H9 (cell line): ENCODE results near the gene S100A6. TPM values are rescaled to one million over a fixed set of nuclear protein-coding genes. Genes with fewer than 3 reads are reported as not detected.

Source experiments
- DNase-seq: peaks from one replicate; pipeline ENCODE4 v3.0.0-alpha.2; 2017
- H2AFZ ChIP-seq: one replicate; pipeline ENCODE4 v1.6.1; 2013; ENCODE audit warnings: mild to moderate bottlenecking, low read length, control low read depth, moderate library complexity
- H2AK5ac ChIP-seq: 2 replicates; pipeline ENCODE4 v1.6.1; 2013; ENCODE audit warnings: low read length, control low read depth, mixed read lengths; ENCODE audit not compliant: insufficient read length
- H2BK120ac ChIP-seq: one replicate; pipeline ENCODE4 v1.6.1; 2013; ENCODE audit warnings: low read depth, mild to moderate bottlenecking, low read length, control low read depth, inconsistent platforms; ENCODE audit not compliant: poor library complexity, severe bottlenecking
- H2BK12ac ChIP-seq: 2 replicates; pipeline ENCODE4 v1.6.1; 2013; ENCODE audit warnings: low read length, control low read depth, mixed read lengths, low read depth; ENCODE audit not compliant: insufficient read length
- H2BK15ac ChIP-seq: 2 replicates; pipeline ENCODE4 v1.6.1; 2013; ENCODE audit warnings: low read depth, low read length, control low read depth
- H2BK20ac ChIP-seq: one replicate; pipeline ENCODE4 v1.6.1; 2013; ENCODE audit warnings: low read depth, mild to moderate bottlenecking, low read length, control low read depth, inconsistent platforms; ENCODE audit not compliant: poor library complexity, severe bottlenecking
- H2BK5ac ChIP-seq: 2 replicates; pipeline ENCODE4 v1.6.1; 2013; ENCODE audit warnings: low read length, control low read depth, mixed read lengths; ENCODE audit not compliant: insufficient read length
- H3K14ac ChIP-seq: 2 replicates; pipeline ENCODE4 v1.6.1; 2013; ENCODE audit warnings: low read length, control low read depth; ENCODE audit not compliant: insufficient read depth
- H3K18ac ChIP-seq: 2 replicates; pipeline ENCODE4 v1.6.1; 2013; ENCODE audit warnings: low read depth, mild to moderate bottlenecking, mixed read lengths, low read length, control low read depth; ENCODE audit not compliant: insufficient read length
- H3K23ac ChIP-seq: 2 replicates; pipeline ENCODE4 v1.6.1; 2013; ENCODE audit warnings: low read length, control low read depth, mixed read lengths, low read depth; ENCODE audit not compliant: insufficient read length
- H3K23me2 ChIP-seq: 2 replicates; pipeline ENCODE4 v1.6.1; 2013; ENCODE audit warnings: low read depth, mild to moderate bottlenecking, mixed read lengths, low read length, control low read depth; ENCODE audit not compliant: insufficient read length, poor library complexity, severe bottlenecking
- H3K27ac ChIP-seq: 2 replicates; pipeline ENCODE4 v1.5.1; 2013; ENCODE audit warnings: low read length, control low read depth, mixed read lengths, low read depth; ENCODE audit not compliant: insufficient read length
- H3K27me3 ChIP-seq: 2 replicates; pipeline ENCODE4 v1.6.1; 2013; ENCODE audit warnings: low read length, control low read depth, inconsistent platforms; ENCODE audit not compliant: insufficient read depth
- H3K4ac ChIP-seq: 2 replicates; pipeline ENCODE4 v1.6.1; 2013; ENCODE audit warnings: low read depth, mild to moderate bottlenecking, control low read depth, inconsistent platforms, low read length, moderate library complexity
- H3K4me1 ChIP-seq: 2 replicates; pipeline ENCODE4 v1.6.1; 2013; ENCODE audit warnings: low read length, control low read depth, inconsistent platforms; ENCODE audit not compliant: insufficient read depth
- H3K4me2 ChIP-seq: 2 replicates; pipeline ENCODE4 v1.6.1; 2013; ENCODE audit warnings: low read length, control low read depth, mixed read lengths; ENCODE audit not compliant: insufficient read length, insufficient read depth
- H3K56ac ChIP-seq: 2 replicates; pipeline ENCODE4 v1.6.1; 2013; ENCODE audit warnings: low read depth, mild to moderate bottlenecking, mixed read lengths, low read length, control low read depth; ENCODE audit not compliant: insufficient read length
- H3K79me1 ChIP-seq: 2 replicates; pipeline ENCODE4 v1.6.1; 2013; ENCODE audit warnings: low read depth, mild to moderate bottlenecking, moderate library complexity, low read length, control low read depth, inconsistent platforms; ENCODE audit not compliant: insufficient read depth, poor library complexity, severe bottlenecking
- H3K79me2 ChIP-seq: 2 replicates; pipeline ENCODE4 v1.6.1; 2013; ENCODE audit warnings: low read length, control low read depth, inconsistent platforms; ENCODE audit not compliant: insufficient read depth
- H3K9ac ChIP-seq: 2 replicates; pipeline ENCODE4 v1.6.1; 2013; ENCODE audit warnings: low read length, control low read depth, mixed read lengths; ENCODE audit not compliant: insufficient read length; ENCODE audit errors: extremely low read depth
- H3K9me3 ChIP-seq: one replicate; pipeline ENCODE4 v1.6.1; 2013; ENCODE audit warnings: low read depth, low read length, inconsistent platforms; ENCODE audit not compliant: control insufficient read depth
- H3T11ph ChIP-seq: one replicate; pipeline ENCODE4 v1.6.1; 2013; ENCODE audit warnings: mild to moderate bottlenecking, low read length, control low read depth, inconsistent platforms
- H4K20me1 ChIP-seq: one replicate; pipeline ENCODE4 v1.6.1; 2013; ENCODE audit not compliant: control insufficient read depth, insufficient read length, insufficient read depth
- H4K5ac ChIP-seq: 2 replicates; pipeline ENCODE4 v1.6.1; 2013; ENCODE audit warnings: low read depth, mild to moderate bottlenecking, mixed read lengths, low read length, control low read depth; ENCODE audit not compliant: insufficient read length
- H4K8ac ChIP-seq: replicated peaks from 2 replicates; pipeline ENCODE4 v1.6.1; 2013; ENCODE audit warnings: low read length, control low read depth, mixed read lengths, low read depth; ENCODE audit not compliant: insufficient read length
- H4K91ac ChIP-seq: 2 replicates; pipeline ENCODE4 v1.6.1; 2013; ENCODE audit warnings: low read depth, mild to moderate bottlenecking, moderate library complexity, mixed read lengths, low read length, control low read depth; ENCODE audit not compliant: insufficient read length
- H3K27ac Mint-ChIP-seq, 3 experiments: 2 replicates in 2 of 3; 3 replicates in 1 of 3; pipeline ENCODE4 v1.8.0; 2020 to 2021; ENCODE audit warnings: mixed read lengths in 3 of 3, mild to moderate bottlenecking in 1 of 3, moderate library complexity in 1 of 3
- H3K27me3 Mint-ChIP-seq: 2 replicates; pipeline ENCODE4 v1.8.0; 2021; ENCODE audit warnings: low read depth, mild to moderate bottlenecking, moderate library complexity, mixed read lengths
- H3K36me3 Mint-ChIP-seq, 3 experiments: 2 replicates in 2 of 3; 3 replicates in 1 of 3; pipeline ENCODE4 v1.8.0; 2020 to 2021; ENCODE audit warnings: low read depth in 3 of 3, mixed read lengths in 3 of 3; ENCODE audit not compliant: insufficient read depth in 1 of 3
- H3K4me1 Mint-ChIP-seq, 2 experiments: 2 replicates each; pipeline ENCODE4 v1.8.0; 2020; ENCODE audit warnings: mixed read lengths in 2 of 2
- H3K4me3 Mint-ChIP-seq, 2 experiments: 2 replicates in 1 of 2; 3 replicates in 1 of 2; pipeline ENCODE4 v1.8.0; 2020 to 2021; ENCODE audit warnings: mild to moderate bottlenecking in 2 of 2, mixed read lengths in 2 of 2, moderate library complexity in 1 of 2
- H3K9me3 Mint-ChIP-seq, 2 experiments: 2 replicates in 1 of 2; 3 replicates in 1 of 2; pipeline ENCODE4 v1.8.0; 2020; ENCODE audit warnings: mild to moderate bottlenecking in 2 of 2, mixed read lengths in 2 of 2, moderate library complexity in 1 of 2
- WGBS: extraction: QIAGEN DNeasy Blood & Tissue Kit; methylation state at CpG from one replicate; pipeline ENCODE4 v1.1.7; 2013; ENCODE audit warnings: missing lambda C conversion rate, low lambda C conversion rate, mixed read lengths; ENCODE audit not compliant: insufficient read length; ENCODE audit errors: extremely low coverage; 5-methylcytosine and 5-hydroxymethylcytosine counted together
- total RNA-seq: library from RNA; stranded (reverse); gene quantifications from 2 replicates; pipeline ENCODE4 v1.2.1, GENCODE V29; 2021
- TF ChIP-seq, protein P1 (sequence below): fragments of 200-600 bp; sonication (generic); conservative IDR thresholded peaks from 3 replicates; pipeline ENCODE4 v1.8.0; 2021; ENCODE audit warnings: antibody characterized with exemption, mild to moderate bottlenecking

Gene S100A6
- total RNA-seq, 1 experiment from 2014 or later, result not detected

DNA sequence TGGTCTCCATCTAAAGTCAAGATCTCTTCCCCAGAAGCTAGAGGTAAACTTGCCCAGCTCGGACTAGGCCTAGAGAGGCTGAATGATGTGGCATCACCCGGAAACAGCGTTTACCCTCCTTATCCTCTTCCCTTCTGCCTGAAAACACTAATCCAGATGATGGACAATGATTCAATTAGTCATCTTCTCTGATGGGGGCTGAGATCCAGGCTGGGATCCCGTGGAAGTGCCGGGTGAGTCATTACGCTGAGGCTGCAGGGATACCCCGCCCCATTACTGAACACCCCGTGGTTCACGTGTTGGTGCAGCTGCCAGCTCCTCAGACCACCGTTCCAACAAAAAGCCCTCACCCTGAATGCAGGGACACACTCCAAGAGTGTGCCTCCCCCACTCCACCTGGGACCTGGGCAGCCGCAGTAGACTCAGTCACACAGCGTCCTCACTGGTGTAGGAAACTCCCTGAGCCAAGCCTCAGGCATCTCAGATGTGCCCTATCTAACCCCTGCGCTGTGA is 2.0 kb downstream of the S100A6 start:
- H4K91ac ChIP-seq, result no peak overlapping the region
- no peak overlapping the region for H3T11ph ChIP-seq
- H3K4ac ChIP-seq, result no peak overlapping the region
- H3K9ac ChIP-seq, result no peak overlapping the region
- no peaks in the 10 kb centered on the region; the same call in 1 of the 2 replicates for H3K27me3 Mint-ChIP-seq
- H3K4me1 ChIP-seq, result peaks cover 7% of the 10 kb centered on the region; the same call in 1 of the 2 replicates
- no peaks in the 10 kb centered on the region for H3K23me2 ChIP-seq
- H3K4me2 ChIP-seq, result peak overlapping the region; percentile 14
- H3K4me1 Mint-ChIP-seq, result peaks cover 34 to 42% of the 10 kb centered on the region in 2 experiments
- no peaks in the 10 kb centered on the region for H3K79me2 ChIP-seq
- no CpG with 5 or more reads among the region's 13 CpGs for whole genome bisulfite sequencing
- H2BK20ac ChIP-seq, result no peak overlapping the region
- no peak overlapping the region for H3K18ac ChIP-seq
- H4K5ac ChIP-seq, result no peak overlapping the region
- no peak overlapping the region for H2BK12ac ChIP-seq
- H3K23ac ChIP-seq, result no peak overlapping the region
- no peaks in the 10 kb centered on the region; the same call in 1 of the 2 replicates for H3K27me3 ChIP-seq
- H3K56ac ChIP-seq, result no peak overlapping the region
- H3K27ac ChIP-seq, result no peak overlapping the region
- H3K14ac ChIP-seq, result no peak overlapping the region
- H2AK5ac ChIP-seq, result no peak overlapping the region
- H4K8ac ChIP-seq, result no peak overlapping the region
- no peak overlapping the region for H2AFZ ChIP-seq
- no peaks in the 10 kb centered on the region for H3K9me3 ChIP-seq
- peak overlapping the region in 1 of 2 experiments; percentile 72; a peak in 2 of 5 replicates for H3K4me3 Mint-ChIP-seq
- no peaks in the 10 kb centered on the region for H3K9me3 Mint-ChIP-seq
- H2BK5ac ChIP-seq, result no peak overlapping the region
- no peak for DNase-seq
- H2BK120ac ChIP-seq, result no peak overlapping the region
- no peak overlapping the region for H2BK15ac ChIP-seq
- H3K27ac Mint-ChIP-seq, result no peak overlapping the region; a peak in 1 of 7 replicates
- H3K36me3 Mint-ChIP-seq, result no peaks in the 10 kb centered on the region
- no peaks in the 10 kb centered on the region for H3K79me1 ChIP-seq
- H4K20me1 ChIP-seq, result no peaks in the 10 kb centered on the region
- TF ChIP-seq, protein P1, sequence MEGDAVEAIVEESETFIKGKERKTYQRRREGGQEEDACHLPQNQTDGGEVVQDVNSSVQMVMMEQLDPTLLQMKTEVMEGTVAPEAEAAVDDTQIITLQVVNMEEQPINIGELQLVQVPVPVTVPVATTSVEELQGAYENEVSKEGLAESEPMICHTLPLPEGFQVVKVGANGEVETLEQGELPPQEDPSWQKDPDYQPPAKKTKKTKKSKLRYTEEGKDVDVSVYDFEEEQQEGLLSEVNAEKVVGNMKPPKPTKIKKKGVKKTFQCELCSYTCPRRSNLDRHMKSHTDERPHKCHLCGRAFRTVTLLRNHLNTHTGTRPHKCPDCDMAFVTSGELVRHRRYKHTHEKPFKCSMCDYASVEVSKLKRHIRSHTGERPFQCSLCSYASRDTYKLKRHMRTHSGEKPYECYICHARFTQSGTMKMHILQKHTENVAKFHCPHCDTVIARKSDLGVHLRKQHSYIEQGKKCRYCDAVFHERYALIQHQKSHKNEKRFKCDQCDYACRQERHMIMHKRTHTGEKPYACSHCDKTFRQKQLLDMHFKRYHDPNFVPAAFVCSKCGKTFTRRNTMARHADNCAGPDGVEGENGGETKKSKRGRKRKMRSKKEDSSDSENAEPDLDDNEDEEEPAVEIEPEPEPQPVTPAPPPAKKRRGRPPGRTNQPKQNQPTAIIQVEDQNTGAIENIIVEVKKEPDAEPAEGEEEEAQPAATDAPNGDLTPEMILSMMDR, result no peak
